ENCODE data around the gene PIP4P1. TPM values are rescaled to one million over a fixed set of nuclear protein-coding genes. Genes with fewer than 3 reads are reported as not detected.

Gene PIP4P1
- total and polyA plus RNA-seq, 2 of the 13 experiments (the other 11 are each of a cell fraction or from before 2014, with no cell fraction given): 33.4 to 47.0 TPM

- TF ChIP-seq, protein P1, sequence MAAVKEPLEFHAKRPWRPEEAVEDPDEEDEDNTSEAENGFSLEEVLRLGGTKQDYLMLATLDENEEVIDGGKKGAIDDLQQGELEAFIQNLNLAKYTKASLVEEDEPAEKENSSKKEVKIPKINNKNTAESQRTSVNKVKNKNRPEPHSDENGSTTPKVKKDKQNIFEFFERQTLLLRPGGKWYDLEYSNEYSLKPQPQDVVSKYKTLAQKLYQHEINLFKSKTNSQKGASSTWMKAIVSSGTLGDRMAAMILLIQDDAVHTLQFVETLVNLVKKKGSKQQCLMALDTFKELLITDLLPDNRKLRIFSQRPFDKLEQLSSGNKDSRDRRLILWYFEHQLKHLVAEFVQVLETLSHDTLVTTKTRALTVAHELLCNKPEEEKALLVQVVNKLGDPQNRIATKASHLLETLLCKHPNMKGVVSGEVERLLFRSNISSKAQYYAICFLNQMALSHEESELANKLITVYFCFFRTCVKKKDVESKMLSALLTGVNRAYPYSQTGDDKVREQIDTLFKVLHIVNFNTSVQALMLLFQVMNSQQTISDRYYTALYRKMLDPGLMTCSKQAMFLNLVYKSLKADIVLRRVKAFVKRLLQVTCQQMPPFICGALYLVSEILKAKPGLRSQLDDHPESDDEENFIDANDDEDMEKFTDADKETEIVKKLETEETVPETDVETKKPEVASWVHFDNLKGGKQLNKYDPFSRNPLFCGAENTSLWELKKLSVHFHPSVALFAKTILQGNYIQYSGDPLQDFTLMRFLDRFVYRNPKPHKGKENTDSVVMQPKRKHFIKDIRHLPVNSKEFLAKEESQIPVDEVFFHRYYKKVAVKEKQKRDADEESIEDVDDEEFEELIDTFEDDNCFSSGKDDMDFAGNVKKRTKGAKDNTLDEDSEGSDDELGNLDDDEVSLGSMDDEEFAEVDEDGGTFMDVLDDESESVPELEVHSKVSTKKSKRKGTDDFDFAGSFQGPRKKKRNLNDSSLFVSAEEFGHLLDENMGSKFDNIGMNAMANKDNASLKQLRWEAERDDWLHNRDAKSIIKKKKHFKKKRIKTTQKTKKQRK (IDR thresholded peaks at IDR 0.05; ENCODE audit: low read length): no peak
- peak; percentile 87 for TF ChIP-seq ZNF691 (CRISPR knock-in tag; IDR thresholded peaks at IDR 0.05; ENCODE audit: borderline replicate concordance, low read depth)
- peak; percentile 85 for TF ChIP-seq SALL1 (CRISPR knock-in tag; IDR thresholded peaks at IDR 0.05)
- TF ChIP-seq REST (IDR thresholded peaks at IDR 0.05; ENCODE audit: borderline replicate concordance in 1 of 2, low read depth in 1 of 2, low read length in 2 of 2): no peak
- TF ChIP-seq ZFP82 (CRISPR knock-in tag; IDR thresholded peaks at IDR 0.05; ENCODE audit: borderline replicate concordance): no peak
- no peak for TF ChIP-seq ZNF274 (CRISPR knock-in tag; IDR thresholded peaks at IDR 0.05)
- no peak for TF ChIP-seq SP1 (IDR thresholded peaks at IDR 0.05)
- no peak for TF ChIP-seq SP1 (CRISPR knock-in tag; IDR thresholded peaks at IDR 0.05)
- no peak for TF ChIP-seq MED13 (CRISPR knock-in tag; IDR thresholded peaks at IDR 0.05)
- no peak; the same call in 1 of the 2 replicates for TF ChIP-seq ZNF230 (CRISPR knock-in tag; IDR thresholded peaks at IDR 0.05)
- no peak for TF ChIP-seq ZNF841 (CRISPR knock-in tag; IDR thresholded peaks at IDR 0.05; ENCODE audit: borderline replicate concordance)
- 0 out of 2 replicates have a peak, but pooled peaks have one; percentile 26 for TF ChIP-seq ZBTB33 (CRISPR knock-in tag; IDR thresholded peaks at IDR 0.05)
- TF ChIP-seq ZNF629 (CRISPR knock-in tag; conservative IDR thresholded peaks at IDR 0.05): no peak
- no peak for TF ChIP-seq ZNF232 (CRISPR knock-in tag; IDR thresholded peaks at IDR 0.05; ENCODE audit: borderline replicate concordance)
These were observed 31.2 kb downstream of the PIP4P1 start (continued) for GRCh38 chr14:20429801-20430669.
